Activated CD4-positive, alpha-beta T cell treated with anti-CD3 and anti-CD28 coated beads for 48 hours (primary cell): ENCODE results near the gene OPALIN.

Source experiments
- DNase-seq: peaks from one replicate; pipeline ENCODE4 v3.0.0-alpha.2; 2020

Gene OPALIN

GRCh38 chr10:96371356-96371755 is 12.6 kb upstream of the OPALIN start:
- DNase-seq: no peak

GRCh38 chr10:96370584-96371157 is 11.9 kb upstream of the OPALIN start:
- DNase-seq: peak; percentile 62

- no peak for DNase-seq
Observed at GRCh38 chr10:96369890-96370583, 11.2 kb upstream of the OPALIN start.

GRCh38 chr10:96368971-96369370 is 10.2 kb upstream of the OPALIN start:
- DNase-seq: no peak

- DNase-seq: no peak
Observed at GRCh38 chr10:96367470-96367869, 8.7 kb upstream of the OPALIN start.

GRCh38 chr10:96366508-96366907 is 7.7 kb upstream of the OPALIN start:
- DNase-seq: no peak

GRCh38 chr10:96365571-96365970 is 6.8 kb upstream of the OPALIN start:
- no peak for DNase-seq

GRCh38 chr10:96360766-96361165 is 2.0 kb upstream of the OPALIN start:
- DNase-seq: no peak

GRCh38 chr10:96360331-96360730 is 1.5 kb upstream of the OPALIN start:
- DNase-seq: no peak

- no peak for DNase-seq
Observed at GRCh38 chr10:96359616-96360015, 814 bp upstream of the OPALIN start.

- DNase-seq: no peak
Observed at GRCh38 chr10:96357038-96357620, 1.7 kb downstream of the OPALIN start.

GRCh38 chr10:96352582-96352981 is 6.2 kb downstream of the OPALIN start:
- no peak for DNase-seq

GRCh38 chr10:96352027-96352426 is 6.8 kb downstream of the OPALIN start:
- DNase-seq: no peak

- no peak for DNase-seq
Observed at GRCh38 chr10:96346295-96346694, 12.5 kb downstream of the OPALIN start.

- DNase-seq: no peak
Observed at GRCh38 chr10:96345222-96345621, 13.6 kb downstream of the OPALIN start.

- DNase-seq: no peak
Observed at GRCh38 chr10:96344178-96344577, 14.6 kb downstream of the OPALIN start.

GRCh38 chr10:96342402-96342801 is 16.4 kb downstream of the OPALIN start:
- DNase-seq: no peak

GRCh38 chr10:96341219-96342182 is 17.3 kb downstream of the OPALIN start:
- DNase-seq: peak; percentile 18

GRCh38 chr10:96339956-96340904 is 18.6 kb downstream of the OPALIN start:
- peak; percentile 75 for DNase-seq

- DNase-seq: no peak
Observed at GRCh38 chr10:96339383-96339782, 19.4 kb downstream of the OPALIN start.

- DNase-seq: no peak
Observed at GRCh38 chr10:96338279-96338925, 20.4 kb downstream of the OPALIN start.

GRCh38 chr10:96337106-96337505 is 21.7 kb downstream of the OPALIN start:
- DNase-seq: no peak
